Measurements from ENCODE around the gene GALNT16. TPM values are rescaled to one million over a fixed set of nuclear protein-coding genes. Genes with fewer than 3 reads are reported as not detected.

GALNT16 gene
- total and polyA plus RNA-seq, 2 of the 8 experiments (the other 6 are each of a cell fraction or from before 2014, with no cell fraction given), result 5.4 to 6.3 TPM

DNA sequence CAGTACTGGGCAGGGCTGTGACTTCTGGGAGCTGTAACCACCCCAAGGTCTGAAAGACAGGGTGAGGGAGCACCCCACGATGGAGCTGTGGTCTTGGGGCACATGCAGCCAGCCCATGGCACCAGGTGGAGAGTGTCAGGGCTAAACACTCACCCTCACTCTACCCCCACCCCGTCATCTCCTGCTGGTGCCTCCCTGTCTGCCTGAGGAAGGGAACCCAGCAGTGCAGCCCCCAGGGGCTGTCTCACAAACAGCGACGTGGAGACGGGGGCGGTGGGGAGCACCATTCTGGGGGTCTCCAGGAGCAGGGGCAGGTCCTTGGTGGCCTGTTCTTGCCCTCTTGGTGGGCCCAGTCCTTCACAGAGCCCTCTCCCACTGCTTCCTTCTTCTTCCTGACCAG lies 74.6 kb downstream of the GALNT16 start:
- FAIRE-seq (no peak), DNase-seq (ENCODE audit: low read depth in 1 of 2, low spot score in 2 of 2) (no peak)
- Histone ChIP-seq H2BK15ac (ENCODE audit: low read length) (no peak overlapping the region), H3K36me3 (ENCODE audit: control insufficient read depth in 2 of 4, insufficient read depth in 4 of 4, low read length in 3 of 4) (no peaks in the 10 kb centered on the region), H3K79me1 (ENCODE audit: low read depth, low read length) (no peaks in the 10 kb centered on the region), H4K5ac (ENCODE audit: insufficient read length, low read depth, low read length) (no peak overlapping the region), H2AFZ (ENCODE audit: low read length) (no peak overlapping the region), H4K91ac (replicated peaks; ENCODE audit: insufficient read length, low read length) (no peak overlapping the region), H4K8ac (ENCODE audit: extremely low read depth, insufficient read depth, low read length) (no peak overlapping the region), H2BK120ac (replicated peaks; ENCODE audit: low read depth, low read length) (no peak overlapping the region), H3K56ac (replicated peaks; ENCODE audit: insufficient read length, low read depth, low read length) (no peak overlapping the region), H2BK5ac (ENCODE audit: low read depth, low read length) (no peak overlapping the region), H2BK12ac (ENCODE audit: low read depth, low read length) (no peak overlapping the region), H3K79me2 (ENCODE audit: control insufficient read depth in 1 of 2, insufficient read depth in 2 of 2, low read length in 2 of 2) (no peaks in the 10 kb centered on the region), H3K18ac (ENCODE audit: extremely low read depth, low read length) (no peak overlapping the region), H3K4me2 (ENCODE audit: insufficient read depth in 1 of 2, low read depth in 2 of 2, low read length in 2 of 2) (no peak overlapping the region), H3K23ac (ENCODE audit: insufficient read length) (no peak overlapping the region), H3K9me3 (ENCODE audit: insufficient read depth in 2 of 2, low read depth in 1 of 2, low read length in 1 of 2) (no peaks in the 10 kb centered on the region), H3K27me3 (replicated peaks in 1 of 4; ENCODE audit: control insufficient read depth in 3 of 4, extremely low read depth in 1 of 4, insufficient read depth in 3 of 4, low read length in 3 of 4) (no peaks in the 10 kb centered on the region), H3K27ac (ENCODE audit: low read depth, low read length) (no peak overlapping the region), H3K14ac (ENCODE audit: insufficient read length) (no peak overlapping the region), H2BK20ac (ENCODE audit: low read length) (no peak overlapping the region), H3K23me2 (ENCODE audit: low read depth, low read length) (no peaks in the 10 kb centered on the region), H4K20me1 (replicated peaks in 1 of 2; ENCODE audit: control insufficient read depth in 1 of 2, insufficient read depth in 2 of 2, low read length in 2 of 2) (no peaks in the 10 kb centered on the region), H3K9ac (replicated peaks in 1 of 4; ENCODE audit: extremely low read depth in 1 of 4, low read depth in 3 of 4, low read length in 3 of 4) (no peak overlapping the region), H2AK5ac (ENCODE audit: low read depth, low read length) (no peak overlapping the region), H3K4ac (replicated peaks; ENCODE audit: insufficient read length, low read depth, low read length) (no peak overlapping the region), H3K4me3 (ENCODE audit: extremely low read depth in 1 of 4, insufficient read depth in 2 of 4, low read depth in 3 of 4, low read length in 4 of 4) (no peak overlapping the region), H3K4me1 (replicated peaks in 1 of 4; ENCODE audit: control insufficient read depth in 3 of 4, insufficient read depth in 4 of 4, low read length in 3 of 4) (peaks cover 0 to 2% (median 0%) of the 10 kb centered on the region in 4 experiments; a peak in 1 of 7 replicates)
- 83% methylated on average over 6 of the region's 6 CpGs; no CpG with 5 or more reads in 1 of the 2 experiments for WGBS, 2 experiments (ENCODE audit: extremely low coverage in 1 of 2, insufficient coverage in 1 of 2, insufficient read length in 1 of 2, insufficient replicate concordance in 2 of 2, low coverage in 1 of 2, low lambda C conversion rate in 2 of 2, missing lambda C conversion rate in 1 of 2)
- POLR2A ChIA-PET (ENCODE audit: partially characterized antibody), result interaction anchor here (0.8 to 1.4 kb wide), 4 partner anchors 10 to 63 kb away, joined by 3 to 5 read pairs (median 4); partner anchors contain the start of gene ERH
- CTCF ChIA-PET (ENCODE audit: partially characterized antibody), result interaction anchor here (1.3 to 12.0 kb wide), 5 partner anchors 9 to 81 kb away, joined by 5 to 140 read pairs (median 10); no protein-coding TSS in a partner anchor
- TF ChIP-seq RNF2 (IDR thresholded peaks at IDR 0.05; ENCODE audit: borderline replicate concordance, low read depth, low read length, missing control alignments, poor library complexity, severe bottlenecking), result no peak
- no peak for TF ChIP-seq YY1 (IDR thresholded peaks at IDR 0.05; ENCODE audit: low read depth, low read length)
- TF ChIP-seq CBX5 (IDR thresholded peaks at IDR 0.05; ENCODE audit: low read depth, low read length), result no peak
- TF ChIP-seq FOSL1 (IDR thresholded peaks at IDR 0.05; ENCODE audit: insufficient read depth, low read depth, low read length), result no peak
- no peak for TF ChIP-seq SUZ12 (IDR thresholded peaks at IDR 0.05; ENCODE audit: low read length)

All from H1 (cell line).